Measurements from ENCODE around the gene SNX18.

SNX18 gene

GRCh38 chr5:54517512-54518145 is at the start of gene SNX18:
TSS of gene SNX18 (plus strand) at chr5:54517759. CDS start at chr5:54517953, 194 bp downstream.
- TF ChIP-seq TCF12 (IDR thresholded peaks at IDR 0.05; ENCODE audit: low read depth) (peak; percentile 49; the same call in 1 of the 2 replicates), CEBPB (IDR thresholded peaks at IDR 0.05) (no peak), REST (IDR thresholded peaks at IDR 0.05; ENCODE audit: low read depth) (no peak), TAF1 (IDR thresholded peaks at IDR 0.05; ENCODE audit: low read depth) (peak; percentile 65; the same call in 1 of the 2 replicates), NFIC (IDR thresholded peaks at IDR 0.05) (no peak), EP300 (IDR thresholded peaks at IDR 0.05; ENCODE audit: borderline replicate concordance) (peak; percentile 46; the same call in 1 of the 2 replicates), YY1 (IDR thresholded peaks at IDR 0.05; ENCODE audit: low read depth) (peak; percentile 77), EGR1 (IDR thresholded peaks at IDR 0.05) (peak; percentile 90), RAD21 (IDR thresholded peaks at IDR 0.05; ENCODE audit: low read depth) (peak; percentile 93), TEAD4 (IDR thresholded peaks at IDR 0.05) (peak; percentile 43; the same call in 1 of the 2 replicates), USF1 (IDR thresholded peaks at IDR 0.05) (no peak), FOXM1 (IDR thresholded peaks at IDR 0.05; ENCODE audit: borderline replicate concordance, low read depth) (no peak), MAX (IDR thresholded peaks at IDR 0.05) (peak; percentile 55; the same call in 1 of the 2 replicates), CREB1 (IDR thresholded peaks at IDR 0.05; ENCODE audit: low read depth) (no peak), ZBTB7A (IDR thresholded peaks at IDR 0.05; ENCODE audit: low read depth) (0 out of 2 replicates have a peak, but pooled peaks have one; percentile 66)

- TF ChIP-seq MAX (IDR thresholded peaks at IDR 0.05) (no peak), TEAD4 (IDR thresholded peaks at IDR 0.05) (no peak), USF1 (IDR thresholded peaks at IDR 0.05) (no peak), CREB1 (IDR thresholded peaks at IDR 0.05; ENCODE audit: low read depth) (no peak), TCF12 (IDR thresholded peaks at IDR 0.05; ENCODE audit: low read depth) (no peak), YY1 (IDR thresholded peaks at IDR 0.05; ENCODE audit: low read depth) (no peak)
Observed at GRCh38 chr5:54469622-54470021, 47.9 kb upstream of the SNX18 start.

GRCh38 chr5:54470128-54470527 is 47.4 kb upstream of the SNX18 start:
- TF ChIP-seq TCF12 (IDR thresholded peaks at IDR 0.05; ENCODE audit: low read depth): no peak
- TF ChIP-seq CREB1 (IDR thresholded peaks at IDR 0.05; ENCODE audit: low read depth): no peak
- TF ChIP-seq TEAD4 (IDR thresholded peaks at IDR 0.05): no peak
- no peak for TF ChIP-seq MAX (IDR thresholded peaks at IDR 0.05)
- TF ChIP-seq CEBPB (IDR thresholded peaks at IDR 0.05): no peak
- no peak for TF ChIP-seq ZBTB7A (IDR thresholded peaks at IDR 0.05; ENCODE audit: low read depth)
- no peak for TF ChIP-seq EP300 (IDR thresholded peaks at IDR 0.05; ENCODE audit: borderline replicate concordance)
- no peak for TF ChIP-seq FOXM1 (IDR thresholded peaks at IDR 0.05; ENCODE audit: borderline replicate concordance, low read depth)
- no peak for TF ChIP-seq TAF1 (IDR thresholded peaks at IDR 0.05; ENCODE audit: low read depth)
- no peak for TF ChIP-seq NFIC (IDR thresholded peaks at IDR 0.05)
- TF ChIP-seq EGR1 (IDR thresholded peaks at IDR 0.05): no peak
- TF ChIP-seq USF1 (IDR thresholded peaks at IDR 0.05): no peak
- TF ChIP-seq REST (IDR thresholded peaks at IDR 0.05; ENCODE audit: low read depth): no peak
- no peak for TF ChIP-seq RAD21 (IDR thresholded peaks at IDR 0.05; ENCODE audit: low read depth)

GRCh38 chr5:54470677-54471076 is 46.9 kb upstream of the SNX18 start:
- TF ChIP-seq TAF1 (IDR thresholded peaks at IDR 0.05; ENCODE audit: low read depth): no peak
- TF ChIP-seq YY1 (IDR thresholded peaks at IDR 0.05; ENCODE audit: low read depth): no peak
- TF ChIP-seq TCF12 (IDR thresholded peaks at IDR 0.05; ENCODE audit: low read depth): no peak
- no peak for TF ChIP-seq CREB1 (IDR thresholded peaks at IDR 0.05; ENCODE audit: low read depth)
- TF ChIP-seq ZBTB7A (IDR thresholded peaks at IDR 0.05; ENCODE audit: low read depth): no peak
- no peak for TF ChIP-seq TEAD4 (IDR thresholded peaks at IDR 0.05)
- TF ChIP-seq CEBPB (IDR thresholded peaks at IDR 0.05): no peak
- TF ChIP-seq REST (IDR thresholded peaks at IDR 0.05; ENCODE audit: low read depth): no peak
- TF ChIP-seq MAX (IDR thresholded peaks at IDR 0.05): no peak
- no peak for TF ChIP-seq NFIC (IDR thresholded peaks at IDR 0.05)
- no peak for TF ChIP-seq FOXM1 (IDR thresholded peaks at IDR 0.05; ENCODE audit: borderline replicate concordance, low read depth)
- no peak for TF ChIP-seq RAD21 (IDR thresholded peaks at IDR 0.05; ENCODE audit: low read depth)
- TF ChIP-seq EGR1 (IDR thresholded peaks at IDR 0.05): no peak
- no peak for TF ChIP-seq USF1 (IDR thresholded peaks at IDR 0.05)

Data from Ishikawa (cell line).